Stimulated activated naive B cell treated with anti-CD40 and anti-IgM and Interleukin-4, amounts not matched to agents 10 μg/mL and 1 μg/mL and 100 μg/mL, for 72 hours (primary cell): Measurements from ENCODE around the gene B3GALT6.

ENCODE experiments used
- ATAC-seq, 2 donors: fragments of 150-1000 bp; cut with Tn5 transposase; replicated peaks; 2 replicates each; pipeline ENCODE4 v1.10.0; 2021; ENCODE audit warnings: moderate library complexity in 1 of 2
- DNase-seq: peaks from one replicate; pipeline ENCODE4 v3.0.0; 2021
- H3K27ac Mint-ChIP-seq: one replicate; pipeline ENCODE4 v1.8.0; 2022; ENCODE audit warnings: mild to moderate bottlenecking, mixed read lengths
- H3K27me3 Mint-ChIP-seq, 2 donors: one replicate each; pipeline ENCODE4 v1.8.0; 2022; ENCODE audit warnings: mixed read lengths in 2 of 2
- H3K36me3 Mint-ChIP-seq, 2 donors: one replicate each; pipeline ENCODE4 v1.8.0; 2022; ENCODE audit warnings: mixed read lengths in 2 of 2, mild to moderate bottlenecking in 1 of 2
- H3K4me1 Mint-ChIP-seq, 2 donors: one replicate each; pipeline ENCODE4 v1.8.0; 2022; ENCODE audit warnings: mixed read lengths in 2 of 2, mild to moderate bottlenecking in 1 of 2
- H3K4me3 Mint-ChIP-seq, 2 donors: one replicate each; pipeline ENCODE4 v1.8.0; 2022; ENCODE audit warnings: mild to moderate bottlenecking in 2 of 2, mixed read lengths in 2 of 2, moderate library complexity in 1 of 2
- H3K9me3 Mint-ChIP-seq, 2 donors: one replicate each; pipeline ENCODE4 v1.8.0; 2022; ENCODE audit warnings: mixed read lengths in 2 of 2, mild to moderate bottlenecking in 1 of 2

Gene B3GALT6

GRCh38 chr1:1259119-1259488 lies 27.1 kb downstream of the B3GALT6 start:
- DNase-seq (no peak), ATAC-seq (no peak)
- Mint-ChIP-seq H3K4me3 (no peak overlapping the region), H3K27ac (peak overlapping the region; percentile 61), H3K9me3 (no peaks in the 10 kb centered on the region), H3K36me3 (peaks cover 42 to 48% of the 10 kb centered on the region in 2 donors), H3K4me1 (peaks cover 20 to 25% of the 10 kb centered on the region in 2 donors), H3K27me3 (no peaks in the 10 kb centered on the region)

GRCh38 chr1:1259540-1259939 lies 27.5 kb downstream of the B3GALT6 start:
- H3K36me3 Mint-ChIP-seq: peaks cover 41 to 49% of the 10 kb centered on the region in 2 donors
- DNase-seq: no peak
- H3K27me3 Mint-ChIP-seq: no peaks in the 10 kb centered on the region
- ATAC-seq: no peak
- no peaks in the 10 kb centered on the region for H3K9me3 Mint-ChIP-seq
- H3K27ac Mint-ChIP-seq: peak overlapping the region; percentile 61
- H3K4me1 Mint-ChIP-seq: peaks cover 20 to 25% of the 10 kb centered on the region in 2 donors
- H3K4me3 Mint-ChIP-seq: peak overlapping the region in 1 of 2 donors; percentile 7

DNA sequence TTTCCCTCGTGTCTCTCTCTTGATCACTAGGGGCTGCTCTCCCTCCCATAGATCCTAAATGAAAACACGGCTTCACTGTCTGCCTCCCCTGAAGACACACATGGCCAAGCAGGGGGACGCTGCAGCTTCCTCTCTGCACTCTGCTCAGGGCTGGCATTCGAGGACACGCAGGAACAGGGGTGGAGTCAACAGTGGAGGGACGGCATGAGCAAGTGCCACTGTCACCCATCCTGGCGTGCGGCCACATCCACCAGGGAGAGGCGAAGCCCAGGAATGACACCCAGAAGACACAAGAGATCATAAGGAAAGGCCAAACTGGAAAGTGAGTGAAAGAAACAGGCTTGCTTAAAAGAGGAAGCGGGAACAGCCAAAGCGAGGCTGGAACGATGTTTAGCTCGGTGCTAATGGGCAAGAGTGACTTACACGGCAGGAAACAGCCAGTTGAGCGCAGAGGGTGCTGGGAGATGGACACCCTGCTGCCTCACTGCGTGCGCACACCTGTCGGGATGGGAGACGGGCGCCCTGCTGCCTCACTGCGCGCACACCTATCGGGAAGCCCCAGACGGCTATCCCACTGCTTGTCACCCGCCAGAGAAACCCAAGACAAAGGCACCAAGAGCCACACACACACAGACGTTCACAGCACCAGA lies 28.0 kb downstream of the B3GALT6 start:
- Mint-ChIP-seq H3K4me3 (peak overlapping the region; percentile 4 to 15), H3K27me3 (no peaks in the 10 kb centered on the region), H3K4me1 (peaks cover 20 to 26% of the 10 kb centered on the region in 2 donors), H3K9me3 (no peaks in the 10 kb centered on the region), H3K27ac (peak overlapping the region; percentile 61), H3K36me3 (peaks cover 40 to 54% of the 10 kb centered on the region in 2 donors)
- ATAC-seq (peak; percentile 63 to 68), DNase-seq (no peak)

- no peak for DNase-seq
- H3K4me1 Mint-ChIP-seq: peaks cover 23 to 33% of the 10 kb centered on the region in 2 donors
- peak overlapping the region in 1 of 2 donors; percentile 4 for H3K4me3 Mint-ChIP-seq
- H3K9me3 Mint-ChIP-seq: no peaks in the 10 kb centered on the region
- peaks cover 37 to 56% of the 10 kb centered on the region in 2 donors for H3K36me3 Mint-ChIP-seq
- no peak for ATAC-seq
- H3K27ac Mint-ChIP-seq: peak overlapping the region; percentile 61
- H3K27me3 Mint-ChIP-seq: no peaks in the 10 kb centered on the region
These were observed 29.0 kb downstream of the B3GALT6 start for GRCh38 chr1:1260843-1261560.

- H3K27ac Mint-ChIP-seq: no peak overlapping the region
- DNase-seq (no peak), ATAC-seq (no peak)
- no peak overlapping the region for H3K4me3 Mint-ChIP-seq
- H3K4me1 Mint-ChIP-seq: peaks cover 23 to 37% of the 10 kb centered on the region in 2 donors
- no peaks in the 10 kb centered on the region for H3K9me3 Mint-ChIP-seq
- H3K36me3 Mint-ChIP-seq: peaks cover 37 to 56% of the 10 kb centered on the region in 2 donors
- no peaks in the 10 kb centered on the region for H3K27me3 Mint-ChIP-seq
These were observed 30.0 kb downstream of the B3GALT6 start for GRCh38 chr1:1262071-1262470.

GRCh38 chr1:1262758-1263157 lies 30.7 kb downstream of the B3GALT6 start:
- peaks cover 22 to 41% of the 10 kb centered on the region in 2 donors for H3K4me1 Mint-ChIP-seq
- DNase-seq (no peak), ATAC-seq (no peak)
- H3K4me3 Mint-ChIP-seq: no peak overlapping the region
- no peaks in the 10 kb centered on the region for H3K27me3 Mint-ChIP-seq
- no peak overlapping the region for H3K27ac Mint-ChIP-seq
- H3K36me3 Mint-ChIP-seq: peaks cover 35 to 56% of the 10 kb centered on the region in 2 donors
- no peaks in the 10 kb centered on the region for H3K9me3 Mint-ChIP-seq

GRCh38 chr1:1264026-1264425 lies 32.0 kb downstream of the B3GALT6 start:
- peaks cover 34 to 52% of the 10 kb centered on the region in 2 donors for H3K36me3 Mint-ChIP-seq
- H3K27ac Mint-ChIP-seq: no peak overlapping the region

DNA sequence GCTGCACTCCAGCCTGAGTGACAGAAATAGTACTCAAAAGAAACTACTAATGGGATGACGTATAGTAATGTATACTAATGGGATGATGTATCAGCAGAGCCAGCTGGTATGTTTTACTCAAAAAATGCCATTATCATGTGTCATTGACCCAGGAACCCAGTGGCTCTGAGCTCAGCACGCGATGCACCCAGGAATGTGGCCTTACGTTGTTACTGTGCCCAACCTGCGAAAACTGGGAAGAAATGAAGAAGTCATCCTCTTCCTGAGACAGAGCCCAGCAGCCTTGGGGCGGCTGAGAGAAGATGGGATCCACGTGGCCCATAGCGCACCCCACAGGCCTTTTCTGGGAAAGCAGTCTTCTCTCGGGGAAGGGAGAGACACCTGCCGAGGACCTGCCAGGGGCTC lies 32.8 kb downstream of the B3GALT6 start:
- DNase-seq: no peak
- H3K27ac Mint-ChIP-seq: no peak overlapping the region

More at GRCh38 chr1:1264026-1264425, 32.0 kb downstream of the B3GALT6 start:
- no peaks in the 10 kb centered on the region for H3K27me3 Mint-ChIP-seq
- ATAC-seq (no peak), DNase-seq (no peak)
- peaks cover 23 to 42% of the 10 kb centered on the region in 2 donors for H3K4me1 Mint-ChIP-seq
- no peak overlapping the region for H3K4me3 Mint-ChIP-seq
- H3K9me3 Mint-ChIP-seq: no peaks in the 10 kb centered on the region

GRCh38 chr1:1267488-1268283 lies 35.6 kb downstream of the B3GALT6 start:
- Mint-ChIP-seq H3K4me1 (peaks cover 30 to 51% of the 10 kb centered on the region in 2 donors), H3K4me3 (no peak overlapping the region), H3K9me3 (no peaks in the 10 kb centered on the region), H3K36me3 (peaks cover 35 to 51% of the 10 kb centered on the region in 2 donors), H3K27me3 (no peaks in the 10 kb centered on the region), H3K27ac (no peak overlapping the region)
- ATAC-seq: no peak
- no peak for DNase-seq

More for the DNA sequence above, 32.8 kb downstream of the B3GALT6 start:
- no peaks in the 10 kb centered on the region for H3K9me3 Mint-ChIP-seq
- ATAC-seq: no peak
- H3K36me3 Mint-ChIP-seq: peaks cover 29 to 48% of the 10 kb centered on the region in 2 donors
- peaks cover 22 to 39% of the 10 kb centered on the region in 2 donors for H3K4me1 Mint-ChIP-seq
- H3K27me3 Mint-ChIP-seq: no peaks in the 10 kb centered on the region
- H3K4me3 Mint-ChIP-seq: no peak overlapping the region

- no peaks in the 10 kb centered on the region for H3K9me3 Mint-ChIP-seq
- H3K4me3 Mint-ChIP-seq: no peak overlapping the region
- H3K36me3 Mint-ChIP-seq: peaks cover 33 to 54% of the 10 kb centered on the region in 2 donors
- ATAC-seq: no peak
- no peaks in the 10 kb centered on the region for H3K27me3 Mint-ChIP-seq
- no peak for DNase-seq
- peaks cover 32 to 54% of the 10 kb centered on the region in 2 donors for H3K4me1 Mint-ChIP-seq
- no peak overlapping the region for H3K27ac Mint-ChIP-seq
These were observed 36.2 kb downstream of the B3GALT6 start for GRCh38 chr1:1268284-1268682.

DNA sequence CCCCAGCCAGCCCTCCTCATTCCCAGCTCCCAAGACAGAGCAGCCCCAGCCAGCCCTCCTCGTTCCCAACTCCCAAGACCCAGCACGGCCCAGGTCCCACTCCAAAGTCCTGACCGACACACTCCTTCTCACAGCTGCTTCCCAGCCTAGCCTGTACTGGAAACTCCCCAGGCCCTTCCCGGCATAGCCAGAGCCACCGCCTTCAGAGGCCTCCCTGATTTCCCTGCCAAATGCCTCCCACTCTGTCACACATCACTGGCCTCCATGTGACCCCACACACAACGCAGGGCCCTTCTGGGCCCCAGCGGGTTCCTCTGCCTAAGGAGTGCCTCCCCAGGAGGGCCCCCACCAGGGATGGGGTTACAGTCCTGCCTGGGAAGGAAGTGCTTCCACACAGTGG lies 38.8 kb downstream of the B3GALT6 start:
- no peaks in the 10 kb centered on the region for H3K27me3 Mint-ChIP-seq
- peak overlapping the region; percentile 85 for H3K27ac Mint-ChIP-seq
- H3K9me3 Mint-ChIP-seq: no peaks in the 10 kb centered on the region
- ATAC-seq: no peak
- peak overlapping the region; percentile 47 to 61 for H3K4me3 Mint-ChIP-seq
- peaks cover 31 to 42% of the 10 kb centered on the region in 2 donors for H3K36me3 Mint-ChIP-seq
- H3K4me1 Mint-ChIP-seq: peaks cover 32 to 56% of the 10 kb centered on the region in 2 donors
- no peak for DNase-seq

GRCh38 chr1:1272341-1273208 lies 40.5 kb downstream of the B3GALT6 start:
- Mint-ChIP-seq H3K36me3 (peaks cover 27 to 33% of the 10 kb centered on the region in 2 donors), H3K27ac (peak overlapping the region; percentile 94), H3K4me3 (peak overlapping the region; percentile 87 to 89), H3K4me1 (peaks cover 32 to 47% of the 10 kb centered on the region in 2 donors), H3K9me3 (no peaks in the 10 kb centered on the region), H3K27me3 (no peaks in the 10 kb centered on the region)
- no peak for DNase-seq
- ATAC-seq: peak in 1 of 2 donors; percentile 6

DNA sequence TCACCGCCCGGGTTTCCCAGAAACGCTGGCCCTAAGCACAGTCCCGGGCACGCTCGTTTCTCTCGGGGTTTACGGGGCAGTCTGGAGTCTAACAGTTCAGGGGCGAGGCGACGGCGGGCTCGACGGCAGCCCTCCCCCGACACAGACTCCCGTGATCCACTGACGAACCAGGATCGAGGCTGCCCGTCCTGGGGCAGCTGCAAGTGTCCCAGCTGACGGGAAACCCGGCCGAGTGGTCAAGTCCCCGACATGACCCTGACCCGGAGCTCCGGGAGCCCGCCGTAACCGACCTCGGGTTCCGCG lies 41.1 kb downstream of the B3GALT6 start:
- peak overlapping the region; percentile 94 for H3K27ac Mint-ChIP-seq
- H3K36me3 Mint-ChIP-seq: peaks cover 24 to 29% of the 10 kb centered on the region in 2 donors
- no peaks in the 10 kb centered on the region for H3K27me3 Mint-ChIP-seq
- peak overlapping the region; percentile 87 to 89 for H3K4me3 Mint-ChIP-seq
- ATAC-seq (peak; percentile 3 to 6), DNase-seq (no peak)
- H3K9me3 Mint-ChIP-seq: no peaks in the 10 kb centered on the region
- peaks cover 29 to 42% of the 10 kb centered on the region in 2 donors for H3K4me1 Mint-ChIP-seq
